ENCODE measurements around the gene MCF2L.
"Not testable (repeated sequence)": the region's sequence is repeated elsewhere in the genome, so short reads cannot be mapped to it uniquely, and the experiment has no call there.

Gene MCF2L

GRCh38 chr13:113049981-113050380, 81.0 kb downstream of the MCF2L start:
- DNase-seq (ENCODE audit: low spot score): no peak

GRCh38 chr13:113050734-113051431, 81.9 kb downstream of the MCF2L start:
- DNase-seq (ENCODE audit: low spot score): no peak

- no peak for DNase-seq (ENCODE audit: low spot score)
Measured at GRCh38 chr13:113051641-113052040, 82.6 kb downstream of the MCF2L start.

- no peak for DNase-seq (ENCODE audit: low spot score)
Measured at GRCh38 chr13:113052206-113052605, 83.2 kb downstream of the MCF2L start.

- no peak for DNase-seq (ENCODE audit: low spot score)
Measured at GRCh38 chr13:113052971-113053370, 84.0 kb downstream of the MCF2L start.

- DNase-seq (ENCODE audit: low spot score): no peak
Measured at GRCh38 chr13:113053376-113053775, 84.4 kb downstream of the MCF2L start.

- no peak for DNase-seq (ENCODE audit: low spot score)
Measured at GRCh38 chr13:113053801-113054604, 85.0 kb downstream of the MCF2L start.

- no peak for DNase-seq (ENCODE audit: low spot score)
Measured at GRCh38 chr13:113057084-113057483, 88.1 kb downstream of the MCF2L start.

- not testable (repeated sequence) for DNase-seq (ENCODE audit: low spot score)
Measured at GRCh38 chr13:113057559-113057958, 88.5 kb downstream of the MCF2L start.

GRCh38 chr13:113058129-113058987, 89.3 kb downstream of the MCF2L start:
- no peak for DNase-seq (ENCODE audit: low spot score)

GRCh38 chr13:113058988-113059850, 90.2 kb downstream of the MCF2L start:
- DNase-seq (ENCODE audit: low spot score): no peak

- no peak for DNase-seq (ENCODE audit: low spot score)
Measured at GRCh38 chr13:113059891-113060290, 90.9 kb downstream of the MCF2L start.

- no peak for DNase-seq (ENCODE audit: low spot score)
Measured at GRCh38 chr13:113060557-113061270, 91.7 kb downstream of the MCF2L start.

GRCh38 chr13:113061271-113061625, 92.2 kb downstream of the MCF2L start:
- DNase-seq (ENCODE audit: low spot score): peak; percentile 88

- DNase-seq (ENCODE audit: low spot score): no peak
Measured at GRCh38 chr13:113061796-113062425, 92.9 kb downstream of the MCF2L start.

GRCh38 chr13:113062691-113063090, 93.7 kb downstream of the MCF2L start:
- no peak for DNase-seq (ENCODE audit: low spot score)

GRCh38 chr13:113063091-113063491, 94.1 kb downstream of the MCF2L start:
- DNase-seq (ENCODE audit: low spot score): no peak

GRCh38 chr13:113064000-113064533, 95.1 kb downstream of the MCF2L start:
- DNase-seq (ENCODE audit: low spot score): no peak

GRCh38 chr13:113064534-113065405, 95.8 kb downstream of the MCF2L start:
- DNase-seq (ENCODE audit: low spot score): no peak
